Activated naive CD8-positive, alpha-beta T cell treated with anti-CD3 and anti-CD28 coated beads, Interleukin-2, amount 50 U/mL, for 24 hours (primary cell): Measurements from ENCODE around the gene CD69.
"Not testable (repeated sequence)": the region's sequence is repeated elsewhere in the genome, so short reads cannot be mapped to it uniquely, and the experiment has no call there.

ENCODE experiments used
- ATAC-seq: fragments of 150-1000 bp; cut with Tn5 transposase; one replicate; pipeline ENCODE4 v1.10.0; 2021
- DNase-seq: peaks from one replicate; pipeline ENCODE4 v3.0.0; 2021
- H3K27ac Mint-ChIP-seq: one replicate; pipeline ENCODE4 v1.8.0; 2021; ENCODE audit warnings: mild to moderate bottlenecking, mixed read lengths
- H3K27me3 Mint-ChIP-seq: one replicate; pipeline ENCODE4 v1.8.0; 2021; ENCODE audit warnings: mixed read lengths
- H3K36me3 Mint-ChIP-seq: one replicate; pipeline ENCODE4 v1.8.0; 2021; ENCODE audit warnings: low read depth, mixed read lengths
- H3K4me1 Mint-ChIP-seq: one replicate; pipeline ENCODE4 v1.8.0; 2021; ENCODE audit warnings: mixed read lengths
- H3K4me3 Mint-ChIP-seq: one replicate; pipeline ENCODE4 v1.8.0; 2021; ENCODE audit warnings: mild to moderate bottlenecking, moderate library complexity, mixed read lengths
- H3K9me3 Mint-ChIP-seq: one replicate; pipeline ENCODE4 v1.8.0; 2021; ENCODE audit warnings: mixed read lengths

Gene CD69

GRCh38 chr12:9706086-9706685 is 54.5 kb downstream of the CD69 start:
- H3K4me1 Mint-ChIP-seq: peaks cover 56% of the 10 kb centered on the region
- peaks cover 20% of the 10 kb centered on the region for H3K9me3 Mint-ChIP-seq
- H3K27ac Mint-ChIP-seq: peak overlapping the region; percentile 62
- peaks cover 16% of the 10 kb centered on the region for H3K36me3 Mint-ChIP-seq
- H3K4me3 Mint-ChIP-seq: no peak overlapping the region
- ATAC-seq (no peak), DNase-seq (no peak)
- no peaks in the 10 kb centered on the region for H3K27me3 Mint-ChIP-seq

DNA sequence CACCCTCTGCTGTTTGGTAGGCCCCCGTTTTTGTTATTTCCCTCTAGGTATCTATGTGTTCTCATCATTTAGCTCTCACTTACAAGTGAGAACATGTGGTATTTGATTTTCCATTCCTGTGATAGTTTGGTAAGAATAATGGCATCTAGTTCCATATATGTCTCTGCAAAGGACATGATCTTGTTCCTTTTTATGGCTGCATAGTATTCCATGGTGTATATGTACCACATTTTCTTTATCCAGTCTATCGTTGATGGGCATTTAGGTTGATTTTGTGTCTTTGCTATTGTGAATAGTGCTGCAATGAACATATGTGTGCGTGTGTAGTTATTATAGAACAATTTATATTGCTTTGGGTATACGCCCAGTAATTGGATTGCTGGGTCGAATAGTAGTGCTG is 56.1 kb downstream of the CD69 start:
- ATAC-seq, H3K27me3 Mint-ChIP-seq, H3K4me3 Mint-ChIP-seq, DNase-seq, H3K27ac Mint-ChIP-seq: not testable (repeated sequence)
- peaks cover 16% of the 10 kb centered on the region for H3K36me3 Mint-ChIP-seq
- peaks cover 25% of the 10 kb centered on the region for H3K9me3 Mint-ChIP-seq
- peaks cover 70% of the 10 kb centered on the region for H3K4me1 Mint-ChIP-seq
